Uterus (tissue), 2 donors: ENCODE results near the gene PRRG3.

Experiments
- CTCF ChIP-seq, 4 experiments: fragments of 200-600 bp in 2 of 4; fragments of 450-650 bp in 2 of 4; sonication (generic) in 2 of 4; IDR thresholded peaks; one replicate each; pipeline ENCODE4 v1.5.1; 2016 to 2019; ENCODE audit warnings: antibody characterized with exemption in 4 of 4, mild to moderate bottlenecking in 2 of 4, moderate library complexity in 1 of 4
- POLR2A ChIP-seq, 2 donors: fragments of 450-650 bp; IDR thresholded peaks; one replicate each; pipeline ENCODE4 v1.6.1; 2016; ENCODE audit warnings: antibody characterized with exemption in 2 of 2, mild to moderate bottlenecking in 1 of 2, moderate library complexity in 1 of 2

- TF ChIP-seq POLR2A (IDR thresholded peaks at IDR 0.05) (no peak), CTCF (IDR thresholded peaks at IDR 0.05) (no peak)
These were observed 43.5 kb downstream of the PRRG3 start for GRCh38 chrX:151738751-151739150.
